ENCODE data around the gene MRPL43. TPM values are rescaled to one million over a fixed set of nuclear protein-coding genes. Genes with fewer than 3 reads are reported as not detected.

Gene MRPL43
- total RNA-seq, 2 donors from 2014 or later, result 98.3 to 119 TPM

DNA sequence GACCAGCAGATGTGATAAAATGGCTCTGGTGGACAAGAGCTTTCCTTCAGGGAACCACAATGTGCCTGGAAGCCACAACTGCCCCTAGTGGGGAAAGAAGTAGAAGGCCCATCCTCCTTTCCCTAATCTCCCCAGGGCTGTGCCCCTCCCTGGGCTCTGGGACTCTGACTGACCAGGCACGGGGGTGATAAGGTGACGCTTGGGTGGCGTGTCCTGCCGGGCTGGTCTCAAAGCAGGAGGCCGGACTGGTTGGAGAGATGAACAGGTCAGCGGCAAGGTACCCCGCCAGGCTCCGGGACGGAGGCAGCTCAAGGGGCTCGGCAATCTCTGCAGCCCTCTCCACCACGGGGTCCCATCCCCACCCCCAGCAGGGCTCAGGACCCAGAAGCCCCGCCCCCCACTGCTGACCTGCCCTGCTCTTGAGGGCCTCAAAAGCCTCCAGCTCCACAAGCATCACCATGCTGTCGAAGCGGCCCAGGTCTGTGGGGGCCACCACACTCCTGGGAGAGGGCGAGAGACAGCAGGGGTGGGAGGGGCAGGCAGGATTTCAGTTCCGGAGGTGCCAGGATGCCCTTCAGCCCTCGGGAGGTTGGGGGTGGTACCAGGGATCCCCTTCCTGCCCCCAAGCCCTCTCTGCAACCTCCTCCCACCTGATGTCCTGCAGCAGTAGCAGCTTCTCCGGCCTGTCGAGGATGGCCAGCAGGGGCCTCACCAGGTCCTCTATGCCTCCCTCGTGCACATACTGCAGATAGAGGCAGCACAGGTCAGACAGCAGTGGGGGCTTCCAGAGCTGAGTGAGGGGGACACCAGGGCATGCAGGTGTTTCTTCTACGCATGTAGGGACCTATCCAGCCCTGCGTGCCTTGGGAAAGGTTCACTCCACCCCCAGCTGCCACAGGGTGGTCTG lies 24.5 kb upstream of the MRPL43 start:
- Histone ChIP-seq H3K27me3 (replicated peaks; ENCODE audit: insufficient read depth) (no peaks in the 10 kb centered on the region), H3K9me3 (no peaks in the 10 kb centered on the region), H3K4me3 (no peak overlapping the region), H3K36me3 (no peaks in the 10 kb centered on the region), H3K4me1 (replicated peaks) (no peaks in the 10 kb centered on the region), H3K27ac (no peak overlapping the region)
- DNase-seq (ENCODE audit: low spot score), result no peak
- TF ChIP-seq POLR2AphosphoS5 (IDR thresholded peaks at IDR 0.05) (no peak), POLR2A (IDR thresholded peaks at IDR 0.05) (no peak)
- TF ChIP-seq, protein P1, sequence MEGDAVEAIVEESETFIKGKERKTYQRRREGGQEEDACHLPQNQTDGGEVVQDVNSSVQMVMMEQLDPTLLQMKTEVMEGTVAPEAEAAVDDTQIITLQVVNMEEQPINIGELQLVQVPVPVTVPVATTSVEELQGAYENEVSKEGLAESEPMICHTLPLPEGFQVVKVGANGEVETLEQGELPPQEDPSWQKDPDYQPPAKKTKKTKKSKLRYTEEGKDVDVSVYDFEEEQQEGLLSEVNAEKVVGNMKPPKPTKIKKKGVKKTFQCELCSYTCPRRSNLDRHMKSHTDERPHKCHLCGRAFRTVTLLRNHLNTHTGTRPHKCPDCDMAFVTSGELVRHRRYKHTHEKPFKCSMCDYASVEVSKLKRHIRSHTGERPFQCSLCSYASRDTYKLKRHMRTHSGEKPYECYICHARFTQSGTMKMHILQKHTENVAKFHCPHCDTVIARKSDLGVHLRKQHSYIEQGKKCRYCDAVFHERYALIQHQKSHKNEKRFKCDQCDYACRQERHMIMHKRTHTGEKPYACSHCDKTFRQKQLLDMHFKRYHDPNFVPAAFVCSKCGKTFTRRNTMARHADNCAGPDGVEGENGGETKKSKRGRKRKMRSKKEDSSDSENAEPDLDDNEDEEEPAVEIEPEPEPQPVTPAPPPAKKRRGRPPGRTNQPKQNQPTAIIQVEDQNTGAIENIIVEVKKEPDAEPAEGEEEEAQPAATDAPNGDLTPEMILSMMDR (IDR thresholded peaks at IDR 0.05), result no peak
- WGBS, result 75% methylated on average over 22 of the region's 22 CpGs
- intact Hi-C loops (cut with DNase I), result loop anchor here (1.0 to 10.0 kb wide), 2 partner anchors 14 to 447 kb away; no protein-coding TSS in a partner anchor

DNA sequence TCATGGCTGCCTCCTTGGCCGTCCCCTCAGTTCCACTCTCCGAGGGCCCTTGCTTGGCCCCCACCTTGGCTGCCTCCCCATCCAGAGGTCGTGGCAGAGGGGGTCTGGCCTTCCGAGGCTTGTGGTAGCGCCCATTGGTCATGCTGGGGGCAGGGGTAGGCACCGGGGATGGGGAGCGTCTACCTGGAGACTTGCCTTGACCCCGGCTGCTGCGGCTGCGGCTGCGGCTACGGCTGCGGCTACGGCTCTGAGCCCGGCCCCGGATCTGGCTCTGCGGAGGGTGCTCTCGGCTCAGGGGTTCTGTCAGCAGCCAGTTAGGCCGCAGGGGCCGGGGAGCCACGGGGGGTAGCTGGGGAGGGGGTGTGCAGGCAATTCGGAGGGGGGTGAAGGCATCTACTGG lies 23.0 kb upstream of the MRPL43 start:
- DNase-seq (ENCODE audit: low spot score), result no peak
- 96% methylated on average over 20 of the region's 22 CpGs for whole genome bisulfite sequencing
- Histone ChIP-seq H3K4me1 (replicated peaks) (no peaks in the 10 kb centered on the region), H3K4me3 (no peak overlapping the region), H3K36me3 (peaks cover 0 to 3% of the 10 kb centered on the region in 2 donors), H3K9me3 (no peaks in the 10 kb centered on the region), H3K27me3 (replicated peaks; ENCODE audit: insufficient read depth) (no peaks in the 10 kb centered on the region), H3K27ac (no peak overlapping the region)
- TF ChIP-seq, protein P1 (IDR thresholded peaks at IDR 0.05), result no peak
- TF ChIP-seq POLR2AphosphoS5 (IDR thresholded peaks at IDR 0.05) (no peak), POLR2A (IDR thresholded peaks at IDR 0.05) (no peak)
- intact Hi-C loops (cut with DNase I), result loop anchor here (10.0 kb wide), 1 partner anchor 446 kb away; no protein-coding TSS in a partner anchor

DNA sequence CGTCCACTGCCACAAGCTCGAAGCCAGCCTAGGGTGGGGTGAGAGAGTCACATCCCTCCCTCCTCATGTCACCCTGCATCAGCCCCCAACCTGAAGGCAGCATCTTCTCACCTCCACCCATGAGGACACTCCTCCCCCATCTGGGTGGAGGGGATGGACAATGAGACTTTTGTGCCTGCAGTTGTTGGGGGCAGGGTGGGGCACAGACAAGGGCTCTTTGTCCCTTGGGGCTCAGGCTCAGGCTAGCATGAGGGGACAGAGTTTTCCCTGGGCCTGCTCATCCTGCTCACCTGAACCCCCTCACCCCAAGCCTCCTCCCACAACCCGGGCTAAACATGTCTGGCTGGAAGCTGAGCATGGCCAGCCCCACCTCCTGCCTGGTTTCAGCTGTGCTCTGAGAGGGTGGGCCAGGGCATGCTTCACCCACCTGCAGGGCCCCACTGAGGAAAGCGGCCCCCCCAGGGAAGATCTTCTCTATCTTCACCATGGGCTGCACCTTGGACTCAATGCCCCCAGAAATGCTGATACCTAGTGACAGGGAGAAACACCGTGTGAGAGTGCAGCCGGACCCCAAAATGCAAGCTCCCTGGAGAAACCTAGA lies 21.6 kb upstream of the MRPL43 start:
- Histone ChIP-seq H3K4me3 (no peak overlapping the region), H3K9me3 (no peaks in the 10 kb centered on the region), H3K36me3 (peaks cover 0 to 3% of the 10 kb centered on the region in 2 donors), H3K27ac (no peak overlapping the region), H3K4me1 (replicated peaks) (no peaks in the 10 kb centered on the region), H3K27me3 (replicated peaks; ENCODE audit: insufficient read depth) (no peaks in the 10 kb centered on the region)
- DNase-seq (ENCODE audit: low spot score), result no peak
- intact Hi-C loops (cut with DNase I), result no loop called here
- TF ChIP-seq, protein P1 (IDR thresholded peaks at IDR 0.05), result no peak
- TF ChIP-seq POLR2A (IDR thresholded peaks at IDR 0.05) (no peak), POLR2AphosphoS5 (IDR thresholded peaks at IDR 0.05) (no peak)
- 69% methylated on average over 6 of the region's 6 CpGs for WGBS

DNA sequence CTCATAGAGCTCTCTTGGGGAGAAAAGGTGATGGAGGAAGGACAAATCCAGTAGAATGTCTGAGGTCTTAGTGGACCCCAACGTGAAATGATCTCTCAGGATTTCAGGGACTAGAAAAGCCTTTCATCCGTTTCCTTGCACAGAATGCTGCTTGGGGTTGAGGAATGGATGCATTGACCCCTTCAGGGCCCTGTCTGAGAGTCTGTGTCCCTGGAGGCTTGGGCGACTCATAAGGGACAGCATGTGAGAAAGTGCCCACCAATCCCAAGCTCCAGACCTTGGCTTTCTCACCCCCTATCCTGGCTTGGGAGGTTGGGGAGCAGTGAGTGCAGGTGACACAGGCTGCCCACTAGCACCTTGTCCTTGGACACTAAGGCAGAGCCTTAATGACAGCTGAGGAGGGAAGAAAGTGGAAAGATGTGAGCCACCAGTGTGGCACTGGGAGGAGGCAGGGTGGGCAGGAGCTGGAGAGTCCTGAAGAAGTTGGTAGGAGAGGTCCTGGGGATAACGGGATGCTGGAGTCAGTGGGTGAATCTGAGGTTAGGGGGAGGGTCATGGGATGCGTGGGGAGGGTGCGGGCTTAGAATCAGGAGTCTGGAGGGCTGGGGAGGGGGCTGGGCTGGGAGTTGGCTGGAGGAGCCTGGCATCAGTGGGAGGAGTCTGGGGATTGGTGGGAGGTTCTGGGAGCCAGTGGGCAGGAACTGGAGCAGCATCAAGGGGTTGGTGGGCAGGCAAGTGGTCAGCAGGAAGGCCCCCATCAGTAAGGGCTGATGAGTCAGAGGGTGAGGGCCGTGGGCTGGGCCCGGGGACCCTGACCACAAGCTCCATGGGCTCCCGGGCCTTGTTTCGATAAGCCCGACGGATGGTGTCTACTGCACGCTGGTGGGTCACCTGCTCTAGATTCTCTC lies 20.9 kb upstream of the MRPL43 start:
- no peak for DNase-seq (ENCODE audit: low spot score)
- H3K4me1 ChIP-seq (replicated peaks), result no peaks in the 10 kb centered on the region
- no peaks in the 10 kb centered on the region for H3K27me3 ChIP-seq (replicated peaks; ENCODE audit: insufficient read depth)
- no peak for TF ChIP-seq POLR2AphosphoS5 (IDR thresholded peaks at IDR 0.05)
- TF ChIP-seq, protein P1 (IDR thresholded peaks at IDR 0.05), result no peak
- TF ChIP-seq POLR2A (IDR thresholded peaks at IDR 0.05), result no peak
- H3K9me3 ChIP-seq, result no peaks in the 10 kb centered on the region
- H3K4me3 ChIP-seq, result no peak overlapping the region
- 59% methylated on average over 13 of the region's 13 CpGs for WGBS
- intact Hi-C loops (cut with DNase I), result no loop called here
- H3K36me3 ChIP-seq, result peaks cover 3 to 7% of the 10 kb centered on the region in 2 donors
- H3K27ac ChIP-seq, result no peak overlapping the region
